ENCODE data around the gene TNNT2. TPM values are rescaled to one million over a fixed set of nuclear protein-coding genes. Genes with fewer than 3 reads are reported as not detected.

TNNT2 gene
- total and polyA plus RNA-seq, 2 of the 8 experiments (the other 6 are each of a cell fraction or from before 2014, with no cell fraction given) = 3.1 to 21.0 TPM

DNA sequence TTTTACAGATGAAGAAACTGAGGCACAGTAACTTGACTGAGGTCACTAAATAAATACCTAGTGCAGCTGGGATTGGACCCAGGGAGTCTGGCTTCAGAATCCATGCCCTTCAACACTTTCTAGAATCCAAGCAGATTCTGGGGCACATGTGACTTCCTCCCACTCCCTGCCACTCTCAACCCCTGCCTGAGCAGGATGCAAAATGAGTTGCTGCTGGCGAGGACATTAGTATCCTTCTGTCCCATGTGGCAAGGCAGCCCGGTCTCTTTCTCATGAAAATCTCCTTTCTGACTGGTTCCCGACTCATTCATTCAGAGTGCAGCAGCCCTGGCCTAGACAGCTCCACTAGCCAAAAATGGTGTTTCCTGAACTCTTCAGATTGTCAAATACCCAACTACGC lies 28.4 kb downstream of the TNNT2 start (continued):
- TF ChIP-seq, protein P1, sequence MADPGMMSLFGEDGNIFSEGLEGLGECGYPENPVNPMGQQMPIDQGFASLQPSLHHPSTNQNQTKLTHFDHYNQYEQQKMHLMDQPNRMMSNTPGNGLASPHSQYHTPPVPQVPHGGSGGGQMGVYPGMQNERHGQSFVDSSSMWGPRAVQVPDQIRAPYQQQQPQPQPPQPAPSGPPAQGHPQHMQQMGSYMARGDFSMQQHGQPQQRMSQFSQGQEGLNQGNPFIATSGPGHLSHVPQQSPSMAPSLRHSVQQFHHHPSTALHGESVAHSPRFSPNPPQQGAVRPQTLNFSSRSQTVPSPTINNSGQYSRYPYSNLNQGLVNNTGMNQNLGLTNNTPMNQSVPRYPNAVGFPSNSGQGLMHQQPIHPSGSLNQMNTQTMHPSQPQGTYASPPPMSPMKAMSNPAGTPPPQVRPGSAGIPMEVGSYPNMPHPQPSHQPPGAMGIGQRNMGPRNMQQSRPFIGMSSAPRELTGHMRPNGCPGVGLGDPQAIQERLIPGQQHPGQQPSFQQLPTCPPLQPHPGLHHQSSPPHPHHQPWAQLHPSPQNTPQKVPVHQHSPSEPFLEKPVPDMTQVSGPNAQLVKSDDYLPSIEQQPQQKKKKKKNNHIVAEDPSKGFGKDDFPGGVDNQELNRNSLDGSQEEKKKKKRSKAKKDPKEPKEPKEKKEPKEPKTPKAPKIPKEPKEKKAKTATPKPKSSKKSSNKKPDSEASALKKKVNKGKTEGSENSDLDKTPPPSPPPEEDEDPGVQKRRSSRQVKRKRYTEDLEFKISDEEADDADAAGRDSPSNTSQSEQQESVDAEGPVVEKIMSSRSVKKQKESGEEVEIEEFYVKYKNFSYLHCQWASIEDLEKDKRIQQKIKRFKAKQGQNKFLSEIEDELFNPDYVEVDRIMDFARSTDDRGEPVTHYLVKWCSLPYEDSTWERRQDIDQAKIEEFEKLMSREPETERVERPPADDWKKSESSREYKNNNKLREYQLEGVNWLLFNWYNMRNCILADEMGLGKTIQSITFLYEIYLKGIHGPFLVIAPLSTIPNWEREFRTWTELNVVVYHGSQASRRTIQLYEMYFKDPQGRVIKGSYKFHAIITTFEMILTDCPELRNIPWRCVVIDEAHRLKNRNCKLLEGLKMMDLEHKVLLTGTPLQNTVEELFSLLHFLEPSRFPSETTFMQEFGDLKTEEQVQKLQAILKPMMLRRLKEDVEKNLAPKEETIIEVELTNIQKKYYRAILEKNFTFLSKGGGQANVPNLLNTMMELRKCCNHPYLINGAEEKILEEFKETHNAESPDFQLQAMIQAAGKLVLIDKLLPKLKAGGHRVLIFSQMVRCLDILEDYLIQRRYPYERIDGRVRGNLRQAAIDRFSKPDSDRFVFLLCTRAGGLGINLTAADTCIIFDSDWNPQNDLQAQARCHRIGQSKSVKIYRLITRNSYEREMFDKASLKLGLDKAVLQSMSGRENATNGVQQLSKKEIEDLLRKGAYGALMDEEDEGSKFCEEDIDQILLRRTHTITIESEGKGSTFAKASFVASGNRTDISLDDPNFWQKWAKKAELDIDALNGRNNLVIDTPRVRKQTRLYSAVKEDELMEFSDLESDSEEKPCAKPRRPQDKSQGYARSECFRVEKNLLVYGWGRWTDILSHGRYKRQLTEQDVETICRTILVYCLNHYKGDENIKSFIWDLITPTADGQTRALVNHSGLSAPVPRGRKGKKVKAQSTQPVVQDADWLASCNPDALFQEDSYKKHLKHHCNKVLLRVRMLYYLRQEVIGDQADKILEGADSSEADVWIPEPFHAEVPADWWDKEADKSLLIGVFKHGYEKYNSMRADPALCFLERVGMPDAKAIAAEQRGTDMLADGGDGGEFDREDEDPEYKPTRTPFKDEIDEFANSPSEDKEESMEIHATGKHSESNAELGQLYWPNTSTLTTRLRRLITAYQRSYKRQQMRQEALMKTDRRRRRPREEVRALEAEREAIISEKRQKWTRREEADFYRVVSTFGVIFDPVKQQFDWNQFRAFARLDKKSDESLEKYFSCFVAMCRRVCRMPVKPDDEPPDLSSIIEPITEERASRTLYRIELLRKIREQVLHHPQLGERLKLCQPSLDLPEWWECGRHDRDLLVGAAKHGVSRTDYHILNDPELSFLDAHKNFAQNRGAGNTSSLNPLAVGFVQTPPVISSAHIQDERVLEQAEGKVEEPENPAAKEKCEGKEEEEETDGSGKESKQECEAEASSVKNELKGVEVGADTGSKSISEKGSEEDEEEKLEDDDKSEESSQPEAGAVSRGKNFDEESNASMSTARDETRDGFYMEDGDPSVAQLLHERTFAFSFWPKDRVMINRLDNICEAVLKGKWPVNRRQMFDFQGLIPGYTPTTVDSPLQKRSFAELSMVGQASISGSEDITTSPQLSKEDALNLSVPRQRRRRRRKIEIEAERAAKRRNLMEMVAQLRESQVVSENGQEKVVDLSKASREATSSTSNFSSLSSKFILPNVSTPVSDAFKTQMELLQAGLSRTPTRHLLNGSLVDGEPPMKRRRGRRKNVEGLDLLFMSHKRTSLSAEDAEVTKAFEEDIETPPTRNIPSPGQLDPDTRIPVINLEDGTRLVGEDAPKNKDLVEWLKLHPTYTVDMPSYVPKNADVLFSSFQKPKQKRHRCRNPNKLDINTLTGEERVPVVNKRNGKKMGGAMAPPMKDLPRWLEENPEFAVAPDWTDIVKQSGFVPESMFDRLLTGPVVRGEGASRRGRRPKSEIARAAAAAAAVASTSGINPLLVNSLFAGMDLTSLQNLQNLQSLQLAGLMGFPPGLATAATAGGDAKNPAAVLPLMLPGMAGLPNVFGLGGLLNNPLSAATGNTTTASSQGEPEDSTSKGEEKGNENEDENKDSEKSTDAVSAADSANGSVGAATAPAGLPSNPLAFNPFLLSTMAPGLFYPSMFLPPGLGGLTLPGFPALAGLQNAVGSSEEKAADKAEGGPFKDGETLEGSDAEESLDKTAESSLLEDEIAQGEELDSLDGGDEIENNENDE (IDR thresholded peaks at IDR 0.05; ENCODE audit: insufficient replicate concordance, low read length) = no peak

All from H1 (cell line).